Mesodermal cell (in vitro differentiated cells): ENCODE results near the gene ADAMTS7.
"Not testable (repeated sequence)": the region's sequence is repeated elsewhere in the genome, so short reads cannot be mapped to it uniquely, and the experiment has no call there.

Source experiments
- H3K27ac ChIP-seq: 2 replicates; pipeline ENCODE4 v1.7.0; 2013; ENCODE audit warnings: mild to moderate bottlenecking, low read depth, low read length, moderate library complexity; ENCODE audit not compliant: severe bottlenecking
- H3K36me3 ChIP-seq: 2 replicates; pipeline ENCODE4 v1.7.1; 2013; ENCODE audit warnings: mild to moderate bottlenecking, low read length, moderate library complexity; ENCODE audit not compliant: control insufficient read depth, insufficient read depth
- H3K4me1 ChIP-seq: one replicate; pipeline ENCODE4 v1.7.1; 2013; ENCODE audit warnings: mild to moderate bottlenecking, low read length; ENCODE audit not compliant: insufficient read depth, control insufficient read depth, poor library complexity, severe bottlenecking
- H3K4me3 ChIP-seq: 2 replicates; pipeline ENCODE4 v1.7.0; 2013; ENCODE audit warnings: low read length, control low read depth, mild to moderate bottlenecking; ENCODE audit not compliant: insufficient read depth, poor library complexity, severe bottlenecking; ENCODE audit errors: extremely low read depth
- H3K9me3 ChIP-seq: 2 replicates; pipeline ENCODE4 v1.7.1; 2013; ENCODE audit warnings: mild to moderate bottlenecking, low read length, moderate library complexity; ENCODE audit not compliant: control insufficient read depth
- WGBS, 2 experiments: methylation state at CpG; one replicate each; pipeline ENCODE4 v1.1.5; 2013; ENCODE audit warnings: missing lambda C conversion rate in 2 of 2; ENCODE audit not compliant: insufficient coverage in 2 of 2; 5-methylcytosine and 5-hydroxymethylcytosine counted together

Gene ADAMTS7

GRCh38 chr15:78764340-78765153 is 46.7 kb downstream of the ADAMTS7 start:
- not testable (repeated sequence) for H3K4me3 ChIP-seq, H3K4me1 ChIP-seq, H3K9me3 ChIP-seq, H3K27ac ChIP-seq, H3K36me3 ChIP-seq
- WGBS, 2 experiments: 93 to 98% methylated on average over 17 to 23 of the region's 28 CpGs

- H3K4me1 ChIP-seq: peaks cover 6% of the 10 kb centered on the region
- WGBS, 2 experiments: 95 to 96% methylated on average over 20 to 22 of the region's 26 CpGs
- H3K36me3 ChIP-seq: no peaks in the 10 kb centered on the region
- no peaks in the 10 kb centered on the region for H3K9me3 ChIP-seq
- H3K4me3 ChIP-seq: no peak overlapping the region
- H3K27ac ChIP-seq: no peak overlapping the region
Observed at GRCh38 chr15:78763796-78764241, 47.4 kb downstream of the ADAMTS7 start.

GRCh38 chr15:78762985-78763795 is 48.1 kb downstream of the ADAMTS7 start:
- H3K9me3 ChIP-seq: no peaks in the 10 kb centered on the region
- no peak overlapping the region for H3K4me3 ChIP-seq
- WGBS, 2 experiments: 93 to 94% methylated on average over 10 to 22 of the region's 29 CpGs
- peaks cover 6% of the 10 kb centered on the region for H3K4me1 ChIP-seq
- H3K36me3 ChIP-seq: no peaks in the 10 kb centered on the region
- no peak overlapping the region for H3K27ac ChIP-seq

GRCh38 chr15:78762386-78762961 is 48.8 kb downstream of the ADAMTS7 start:
- not testable (repeated sequence) for H3K27ac ChIP-seq, H3K36me3 ChIP-seq, H3K9me3 ChIP-seq, H3K4me3 ChIP-seq, H3K4me1 ChIP-seq
- WGBS, 2 experiments: 89 to 96% methylated on average over 16 to 17 of the region's 25 CpGs

- Histone ChIP-seq H3K4me1 (peaks cover 13% of the 10 kb centered on the region), H3K9me3 (no peaks in the 10 kb centered on the region), H3K36me3 (no peaks in the 10 kb centered on the region), H3K27ac (no peak overlapping the region), H3K4me3 (no peak overlapping the region)
- 80 to 85% methylated on average over 1 to 2 of the region's 3 CpGs for WGBS, 2 experiments
Observed at GRCh38 chr15:78761891-78762385, 49.3 kb downstream of the ADAMTS7 start.

- H3K4me1 ChIP-seq: peaks cover 15% of the 10 kb centered on the region
- not testable (repeated sequence) for H3K36me3 ChIP-seq, H3K4me3 ChIP-seq, H3K9me3 ChIP-seq, H3K27ac ChIP-seq
- 75% methylated on average over 2 of the region's 9 CpGs; no CpG with 5 or more reads in 1 of the 2 experiments for WGBS, 2 experiments
Observed at GRCh38 chr15:78761475-78761874, 49.8 kb downstream of the ADAMTS7 start.

GRCh38 chr15:78761020-78761419 is 50.2 kb downstream of the ADAMTS7 start:
- Histone ChIP-seq H3K36me3 (no peaks in the 10 kb centered on the region), H3K4me3 (no peak overlapping the region), H3K9me3 (no peaks in the 10 kb centered on the region), H3K4me1 (peaks cover 15% of the 10 kb centered on the region), H3K27ac (no peak overlapping the region)
- WGBS, 2 experiments: 93% methylated on average over 7 of the region's 8 CpGs

- H3K36me3 ChIP-seq, H3K9me3 ChIP-seq, H3K27ac ChIP-seq, H3K4me3 ChIP-seq: not testable (repeated sequence)
- WGBS, 2 experiments: 94 to 96% methylated on average over 3 to 4 of the region's 13 CpGs
- peaks cover 15% of the 10 kb centered on the region for H3K4me1 ChIP-seq
Observed at GRCh38 chr15:78760091-78760882, 51.0 kb downstream of the ADAMTS7 start.

- not testable (repeated sequence) for H3K4me3 ChIP-seq, H3K36me3 ChIP-seq, H3K27ac ChIP-seq, H3K9me3 ChIP-seq
- whole genome bisulfite sequencing, 2 experiments: 97% methylated on average over 15 to 28 of the region's 35 CpGs
- peaks cover 15% of the 10 kb centered on the region for H3K4me1 ChIP-seq
Observed at GRCh38 chr15:78759361-78759998, 51.8 kb downstream of the ADAMTS7 start.
